ENCODE measurements around the gene HINFP. TPM values are rescaled to one million over a fixed set of nuclear protein-coding genes. Genes with fewer than 3 reads are reported as not detected.

HINFP gene
- total RNA-seq, 1 experiment from 2014 or later: 42.4 TPM

DNA sequence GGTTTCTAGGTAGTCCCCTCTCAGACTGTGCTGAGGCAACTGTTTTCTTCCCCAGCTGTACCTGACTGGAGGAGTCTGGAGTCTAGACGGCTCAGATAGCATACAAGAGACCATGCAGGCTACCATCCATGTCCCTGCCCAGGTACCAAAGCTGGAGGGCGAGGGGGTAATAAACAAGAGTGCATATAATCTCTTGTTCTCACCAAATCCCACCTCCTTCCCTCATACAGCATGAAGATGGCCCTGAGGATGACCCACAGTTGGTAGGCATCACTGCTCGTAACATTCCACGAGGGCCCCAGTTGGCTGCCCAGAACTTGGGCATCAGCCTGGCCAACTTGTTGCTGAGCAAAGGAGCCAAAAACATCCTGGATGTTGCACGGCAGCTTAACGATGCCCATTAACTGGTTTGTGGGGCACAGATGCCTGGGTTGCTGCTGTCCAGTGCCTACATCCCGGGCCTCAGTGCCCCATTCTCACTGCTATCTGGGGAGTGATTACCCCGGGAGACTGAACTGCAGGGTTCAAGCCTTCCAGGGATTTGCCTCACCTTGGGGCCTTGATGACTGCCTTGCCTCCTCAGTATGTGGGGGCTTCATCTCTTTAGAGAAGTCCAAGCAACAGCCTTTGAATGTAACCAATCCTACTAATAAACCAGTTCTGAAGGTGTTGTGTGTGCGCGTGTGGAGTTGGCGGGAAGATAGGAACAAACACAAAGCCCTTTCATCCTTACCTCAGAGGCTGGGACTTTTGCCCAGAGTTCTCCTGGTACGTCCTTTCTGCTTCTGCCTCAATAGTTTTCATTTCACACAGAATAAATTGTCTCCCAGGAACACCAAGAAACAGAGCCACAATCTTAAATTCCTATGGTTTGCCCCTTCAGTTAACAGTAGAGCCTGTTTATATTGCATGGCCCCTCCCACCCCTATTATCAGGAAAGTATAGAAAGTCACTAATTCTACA lies 28.2 kb upstream of the HINFP start:
- Histone ChIP-seq H3T11ph (ENCODE audit: low read length) (no peak overlapping the region), H3K27ac (ENCODE audit: insufficient read length, low read depth, low read length) (no peak overlapping the region), H3K79me1 (ENCODE audit: insufficient read depth, low read depth, low read length, poor library complexity, severe bottlenecking) (no peaks in the 10 kb centered on the region), H3K79me2 (ENCODE audit: insufficient read depth, low read length) (peaks cover 20% of the 10 kb centered on the region; the same call in 1 of the 2 replicates), H2BK120ac (ENCODE audit: low read depth, low read length, poor library complexity, severe bottlenecking) (no peak overlapping the region), H3K4me2 (ENCODE audit: insufficient read depth, insufficient read length, low read length) (peak overlapping the region; percentile 88), H3K4ac (ENCODE audit: low read depth, low read length) (no peak overlapping the region), H3K56ac (ENCODE audit: insufficient read length, low read depth, low read length) (no peak overlapping the region), H2BK20ac (ENCODE audit: low read depth, low read length, poor library complexity, severe bottlenecking) (no peak overlapping the region), H3K18ac (ENCODE audit: insufficient read length, low read depth, low read length) (no peak overlapping the region), H4K91ac (ENCODE audit: insufficient read length, low read depth, low read length) (no peak overlapping the region), H2BK5ac (ENCODE audit: insufficient read length, low read length) (no peak overlapping the region), H3K23ac (ENCODE audit: insufficient read length, low read depth, low read length) (no peak overlapping the region), H2BK12ac (ENCODE audit: insufficient read length, low read depth, low read length) (no peak overlapping the region), H4K5ac (ENCODE audit: insufficient read length, low read depth, low read length) (no peak overlapping the region), H4K8ac (replicated peaks; ENCODE audit: insufficient read length, low read depth, low read length) (no peak overlapping the region), H3K4me1 (ENCODE audit: insufficient read depth, low read length) (no peaks in the 10 kb centered on the region; the same call in 1 of the 2 replicates), H3K27me3 (ENCODE audit: insufficient read depth, low read length) (no peaks in the 10 kb centered on the region), H3K23me2 (ENCODE audit: insufficient read length, low read depth, low read length, poor library complexity, severe bottlenecking) (peaks cover 13% of the 10 kb centered on the region), H2AFZ (ENCODE audit: low read length) (no peak overlapping the region), H4K20me1 (ENCODE audit: control insufficient read depth, insufficient read depth, insufficient read length) (no peaks in the 10 kb centered on the region), H3K9ac (ENCODE audit: extremely low read depth, insufficient read length, low read length) (peak overlapping the region; percentile 95), H3K9me3 (ENCODE audit: control insufficient read depth, low read depth, low read length) (no peaks in the 10 kb centered on the region), H2BK15ac (ENCODE audit: low read depth, low read length) (no peak overlapping the region), H2AK5ac (ENCODE audit: insufficient read length, low read length) (no peak overlapping the region), H3K14ac (ENCODE audit: insufficient read depth, low read length) (0 out of 2 replicates have a peak overlapping the region, but pooled peaks have one; percentile 8)
- DNase-seq: no peak
- WGBS (ENCODE audit: extremely low coverage, insufficient read length, low lambda C conversion rate): no CpG with 5 or more reads among the region's 12 CpGs
- Mint-ChIP-seq H3K4me1 (peaks cover 28 to 29% of the 10 kb centered on the region in 2 experiments), H3K4me3 (peak overlapping the region; percentile 92 to 94), H3K27ac (peak overlapping the region in 2 of 3 experiments; percentile 89 to 92; a peak in 4 of 7 replicates), H3K9me3 (no peaks in the 10 kb centered on the region; a peak in 1 of 5 replicates), H3K36me3 (ENCODE audit: insufficient read depth in 1 of 3, low read depth in 3 of 3) (peaks cover 27 to 57% (median 50%) of the 10 kb centered on the region in 3 experiments), H3K27me3 (ENCODE audit: low read depth) (no peaks in the 10 kb centered on the region)
- no peak for TF ChIP-seq CTCF (conservative IDR thresholded peaks at IDR 0.05)

Data from H9 (cell line).